Endothelial cell of hepatic sinusoid (primary cell): ENCODE measurements around the gene SLC24A4.

Experiments
- in situ Hi-C: cut with HindIII; loops from 2 replicates; pipeline ENCODE4 v1.10.0; 2017; ENCODE audit warnings: low sequenced_read_pairs

Gene SLC24A4

DNA sequence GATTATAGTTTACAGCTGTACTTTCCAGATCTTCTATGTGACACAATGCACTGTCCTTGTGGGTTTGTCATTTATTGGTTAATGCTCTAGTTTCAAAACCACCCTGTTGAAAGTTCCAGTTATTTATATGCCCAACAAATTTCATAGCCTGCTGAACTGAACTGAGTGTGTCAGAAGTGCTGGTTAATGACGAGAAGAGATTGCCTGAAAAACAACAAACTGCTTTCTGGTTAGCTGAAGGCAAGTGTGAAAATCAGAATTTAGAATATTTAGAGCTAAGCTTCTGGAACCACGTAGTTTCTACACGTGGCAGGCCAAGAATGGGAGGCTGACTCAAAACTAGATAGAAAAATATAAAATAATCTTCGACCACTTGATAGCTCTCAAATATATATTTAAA lies 171.5 kb downstream of the SLC24A4 start:
- in situ Hi-C loops, result no loop called here

DNA sequence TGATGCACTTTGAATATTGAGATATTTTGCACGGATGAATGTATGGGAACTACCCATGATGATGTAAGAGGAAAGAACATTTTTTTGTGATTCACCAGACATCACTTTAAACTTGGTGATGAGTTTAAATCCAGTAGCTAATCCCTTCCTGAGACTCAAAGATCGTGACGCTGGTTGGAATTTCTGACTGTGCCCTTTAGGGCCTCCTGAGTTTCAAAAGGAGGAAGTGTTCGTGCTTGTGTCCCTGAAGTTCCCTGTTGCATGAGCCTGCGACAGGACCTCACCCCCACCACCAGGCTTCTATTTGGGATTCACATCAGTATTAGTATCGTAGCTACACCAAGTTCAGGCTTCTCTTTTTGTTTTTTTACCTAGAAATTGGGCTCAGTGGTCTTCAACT lies 172.1 kb downstream of the SLC24A4 start:
- in situ Hi-C loops, result no loop called here

DNA sequence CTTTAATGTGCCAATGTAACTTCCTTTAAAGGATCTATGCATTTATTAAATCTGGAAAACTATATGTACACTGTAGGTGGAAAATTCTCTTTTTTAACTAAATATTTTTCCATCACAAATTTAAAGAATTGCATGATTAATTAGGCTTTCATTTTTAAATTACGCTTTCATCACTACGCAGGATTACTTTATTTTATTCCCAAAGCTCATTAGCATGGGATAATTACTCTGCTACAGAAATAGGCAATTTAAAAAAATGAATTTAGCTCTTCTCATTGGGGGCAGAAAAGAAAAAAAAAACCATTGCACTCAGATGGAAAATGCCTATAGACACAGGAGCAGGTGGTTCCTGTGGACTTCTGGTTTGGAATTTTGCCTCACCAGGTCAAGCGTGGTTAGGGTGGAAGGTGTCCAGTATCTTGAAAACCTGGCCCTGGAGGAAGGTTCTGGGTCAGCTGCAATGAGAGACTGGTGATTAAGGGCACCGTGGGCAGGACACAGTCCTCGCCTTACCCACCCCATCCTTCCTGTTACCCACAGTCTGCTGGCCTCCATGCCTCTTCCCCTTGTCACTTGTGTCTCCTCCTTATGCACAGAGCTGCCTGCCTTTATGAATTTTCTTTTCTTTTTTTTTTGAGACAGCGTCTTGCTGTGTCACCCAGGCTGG lies 173.4 kb downstream of the SLC24A4 start:
- in situ Hi-C loops, result no loop called here

DNA sequence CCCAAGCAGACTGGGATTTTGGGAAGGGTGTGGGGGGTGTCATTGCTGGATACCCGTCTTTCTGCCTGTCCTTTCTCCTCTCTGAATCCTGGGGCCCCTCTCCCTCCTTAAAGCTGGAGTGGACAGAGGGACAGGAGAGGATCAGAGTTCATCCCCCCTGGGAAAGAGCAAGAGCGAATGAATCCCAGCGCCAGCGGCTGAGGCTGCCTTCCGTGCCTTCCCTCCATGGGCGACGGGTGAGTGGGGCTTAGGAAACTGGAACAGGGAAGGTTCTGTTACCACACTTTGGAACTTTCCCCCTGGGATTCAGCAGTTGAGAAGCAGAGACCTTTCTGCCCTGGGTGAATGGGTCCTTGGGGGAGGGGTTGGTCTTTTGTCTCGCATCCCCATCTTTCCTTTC lies 174.4 kb downstream of the SLC24A4 start:
- in situ Hi-C loops, result no loop called here

- in situ Hi-C loops, result no loop called here
These were observed 176.3 kb downstream of the SLC24A4 start for GRCh38 chr14:92499234-92499633.

GRCh38 chr14:92500491-92500941 lies 177.6 kb downstream of the SLC24A4 start:
- in situ Hi-C loops, result no loop called here

DNA sequence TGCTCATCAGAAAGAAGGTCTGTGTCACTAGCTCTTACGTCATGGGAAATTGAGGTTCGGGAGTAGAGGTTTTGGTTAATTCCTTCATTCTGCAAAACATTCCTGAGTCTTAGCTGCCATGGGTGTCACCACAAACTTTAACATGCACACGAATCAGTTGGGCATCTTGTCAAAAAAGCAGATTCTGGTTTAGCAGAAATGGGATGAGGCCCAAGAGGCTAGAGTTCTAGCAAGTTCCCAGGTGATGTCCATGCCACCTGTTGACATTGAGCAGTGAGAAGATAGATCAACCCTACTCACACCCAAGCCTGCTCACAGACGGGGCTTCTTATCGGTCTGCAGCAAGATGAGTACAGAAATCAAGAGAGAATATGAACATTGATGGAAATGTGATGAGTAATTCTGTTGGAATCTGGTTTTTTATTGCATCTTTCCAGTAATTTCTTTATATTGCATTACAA lies 179.0 kb downstream of the SLC24A4 start:
- in situ Hi-C loops, result no loop called here

DNA sequence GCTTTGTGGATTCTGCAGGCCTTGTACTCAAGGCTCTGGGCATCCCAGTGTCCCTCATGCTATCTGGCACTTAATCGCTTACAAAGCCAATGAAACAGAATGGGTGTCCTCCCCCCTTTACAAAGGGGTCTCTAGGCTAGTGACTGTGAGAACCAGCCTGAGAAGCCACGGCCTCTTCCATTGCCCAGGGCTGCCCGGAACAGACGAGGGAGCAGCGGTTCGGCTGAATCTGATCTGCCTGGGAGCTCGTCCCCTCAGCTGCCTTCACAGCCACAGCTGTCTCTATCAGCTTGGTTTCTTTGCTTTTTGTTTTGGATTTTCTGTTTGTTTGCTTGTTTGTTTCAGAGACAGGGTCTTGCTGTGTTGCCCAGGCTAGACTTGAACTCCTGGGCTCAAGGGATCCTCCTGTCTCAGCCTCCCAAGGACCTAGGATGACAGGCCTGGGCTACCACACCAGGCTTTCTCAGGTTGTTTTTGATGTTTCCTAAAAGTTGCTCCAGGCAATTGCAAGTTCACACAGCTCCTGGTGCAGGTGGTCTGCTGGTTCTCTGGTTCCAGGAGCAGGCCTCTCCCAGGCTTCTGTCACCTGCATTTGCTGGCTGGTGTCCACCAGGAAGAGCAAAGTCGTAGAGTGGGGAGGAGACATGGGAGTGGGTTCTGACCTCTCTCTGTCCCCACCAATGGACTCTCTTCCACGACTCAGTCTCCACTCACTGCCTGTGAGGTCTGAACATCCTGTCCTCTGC lies 179.7 kb downstream of the SLC24A4 start:
- in situ Hi-C loops, result no loop called here

DNA sequence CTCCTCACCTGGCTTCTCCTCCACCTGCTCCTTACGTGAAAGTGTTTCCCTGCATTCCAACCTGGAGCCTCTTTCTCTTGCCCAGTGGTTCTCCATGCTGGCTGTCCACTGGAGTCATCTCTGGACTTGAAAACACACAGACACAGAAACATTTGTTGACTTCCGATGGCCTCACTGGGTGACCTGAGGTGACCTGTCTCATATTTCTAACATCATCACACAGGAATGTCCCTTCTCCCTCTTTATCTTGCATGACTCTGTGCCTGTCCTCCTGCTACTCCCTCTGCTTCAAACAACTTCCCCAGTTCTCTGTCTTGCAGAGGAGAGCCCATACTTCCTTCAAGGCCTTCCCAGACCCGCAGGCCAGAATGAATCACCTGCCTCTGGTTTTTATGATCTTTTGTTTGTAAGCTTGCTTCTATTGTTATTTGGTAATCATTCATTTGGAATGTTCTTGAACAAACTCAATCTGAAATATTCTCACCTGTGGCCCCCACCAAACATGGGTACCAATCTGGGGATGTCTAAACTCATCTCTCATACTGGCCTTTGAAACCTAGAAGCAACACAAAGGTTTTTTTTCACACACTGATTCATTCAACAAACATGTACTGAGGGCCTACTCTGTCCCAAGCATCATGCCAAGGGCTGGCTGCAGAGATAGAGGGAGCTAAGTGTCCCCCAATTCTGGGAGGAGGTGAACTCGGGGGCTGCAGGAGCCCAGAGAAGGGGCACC lies 181.0 kb downstream of the SLC24A4 start:
- in situ Hi-C loops, result no loop called here

- in situ Hi-C loops, result no loop called here
These were observed 182.9 kb downstream of the SLC24A4 start for GRCh38 chr14:92505826-92506225.

DNA sequence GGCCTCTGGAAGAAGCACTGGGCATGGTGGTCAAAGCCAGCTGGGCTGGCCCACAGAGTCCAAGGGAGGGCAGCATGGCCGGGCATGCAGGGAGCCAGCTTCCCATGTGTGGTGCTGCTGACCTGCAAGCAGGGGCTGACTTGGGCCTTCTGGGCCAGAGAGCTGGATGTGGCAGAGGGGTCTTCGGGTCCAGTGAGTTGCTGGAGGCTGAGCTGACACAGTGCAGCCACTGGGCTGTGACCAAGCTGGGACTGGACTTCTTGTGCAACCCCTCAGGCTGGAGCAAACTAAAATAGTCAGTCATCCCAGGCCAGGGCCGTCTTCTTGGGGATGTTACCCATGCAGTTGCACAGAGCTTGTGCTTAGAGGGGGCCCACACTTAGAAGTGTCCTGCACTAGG lies 183.3 kb downstream of the SLC24A4 start:
- in situ Hi-C loops, result no loop called here

DNA sequence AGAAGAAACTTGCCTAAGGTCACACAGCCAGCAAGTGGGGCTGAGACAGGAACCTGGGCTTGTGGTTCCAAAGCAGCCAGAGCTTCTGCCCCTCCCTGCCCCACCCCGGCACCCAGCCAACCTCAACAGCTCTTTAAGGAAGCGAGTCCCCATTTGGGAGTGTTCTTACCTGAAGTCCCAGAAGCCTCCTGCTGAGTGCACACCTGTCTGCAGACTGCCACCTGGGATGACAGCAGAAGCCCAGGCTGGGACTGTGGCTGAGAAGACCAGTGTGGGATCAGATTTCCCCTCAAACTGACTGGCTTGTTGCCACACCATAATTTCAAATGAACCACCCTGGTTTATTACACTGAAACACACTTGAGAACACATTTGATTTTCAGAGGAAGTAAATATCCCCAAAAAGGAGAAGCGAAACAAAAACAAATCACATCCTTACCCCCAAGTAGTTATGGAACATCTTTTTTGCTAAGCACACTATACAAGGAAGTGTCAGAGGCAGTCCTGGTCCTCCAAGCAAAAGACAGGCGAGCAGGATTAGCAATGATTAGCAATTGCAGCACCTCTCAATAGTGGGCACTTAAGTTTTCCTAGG lies 184.3 kb downstream of the SLC24A4 start:
- in situ Hi-C loops, result no loop called here

DNA sequence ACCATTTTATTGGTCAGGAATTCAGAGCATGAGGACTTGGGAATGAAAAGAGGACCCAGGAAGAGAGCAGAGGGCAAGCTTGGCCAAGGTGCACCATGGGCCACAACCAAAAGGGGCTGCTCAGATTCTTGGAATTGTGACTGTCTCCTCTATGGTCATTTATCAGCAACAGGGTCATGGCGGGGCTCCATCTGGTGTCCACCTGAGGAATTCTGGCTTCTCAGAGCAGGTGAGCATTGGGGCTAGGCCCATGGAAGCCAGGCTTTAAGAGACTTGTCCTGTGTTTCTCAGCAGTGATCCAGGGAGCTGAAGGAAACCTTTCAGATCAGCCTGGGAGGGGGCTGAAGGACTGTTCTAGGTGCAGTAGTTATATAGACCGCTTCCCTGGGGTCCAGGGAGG lies 188.0 kb downstream of the SLC24A4 start:
- in situ Hi-C loops, result no loop called here

- in situ Hi-C loops, result no loop called here
These were observed 188.7 kb downstream of the SLC24A4 start for GRCh38 chr14:92511453-92512238.

GRCh38 chr14:92512807-92513203 lies 189.8 kb downstream of the SLC24A4 start:
- in situ Hi-C loops, result no loop called here

- in situ Hi-C loops, result no loop called here
These were observed 190.4 kb downstream of the SLC24A4 start, which contains the start of gene RIN3 for GRCh38 chr14:92513204-92513965. TSS of gene RIN3 (plus strand) at chr14:92513781. CDS start at chr14:92513933, 152 bp downstream.

DNA sequence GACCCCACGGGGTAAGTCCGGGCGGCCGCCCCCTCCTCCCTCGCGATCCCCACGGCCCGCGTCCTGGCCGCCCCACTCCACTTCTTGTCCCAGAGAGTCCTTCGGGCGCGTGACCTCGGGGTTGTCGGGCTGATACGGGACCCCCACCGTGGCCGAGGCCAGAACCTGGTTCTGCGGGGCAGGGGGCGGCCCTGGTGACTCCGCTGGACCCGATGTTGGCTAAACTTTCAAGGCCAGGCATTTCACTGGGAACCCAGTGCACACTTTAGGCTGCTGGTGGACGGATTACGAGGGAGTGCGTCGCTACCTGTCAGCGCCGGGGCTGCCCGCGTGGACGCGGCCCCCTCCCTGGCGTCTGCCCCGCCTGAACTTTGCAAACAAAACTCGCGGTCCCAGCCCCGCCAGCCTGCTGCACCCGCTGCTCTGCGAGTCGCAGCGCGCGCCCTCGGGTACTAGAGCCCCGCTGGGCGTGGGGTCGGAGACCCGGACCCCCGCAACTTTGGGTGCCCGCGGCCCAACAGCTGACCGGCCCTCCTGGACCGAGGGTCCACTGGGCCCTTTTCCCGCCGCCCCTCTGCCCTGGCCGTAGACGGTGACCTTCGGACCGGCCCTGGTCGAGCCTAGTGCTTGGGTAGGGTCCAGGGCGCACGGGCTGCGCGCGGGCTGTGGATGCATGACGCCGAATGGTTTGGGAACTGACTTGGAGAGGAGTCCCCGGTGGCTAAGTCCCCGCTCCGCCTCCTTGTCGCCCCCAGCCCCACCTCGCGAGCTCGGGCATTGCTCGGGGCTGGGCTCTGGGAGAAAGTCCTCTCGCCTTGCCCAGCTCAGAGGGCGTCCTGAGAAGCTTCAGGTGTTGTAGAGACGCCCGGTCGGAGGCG lies 191.2 kb downstream of the SLC24A4 start:
- in situ Hi-C loops, result no loop called here

GRCh38 chr14:92514844-92515514 lies 192.0 kb downstream of the SLC24A4 start:
- in situ Hi-C loops, result no loop called here
